Measurements from ENCODE around the gene EHBP1L1.
A peak's percentile ranks its signal among the peaks of the same experiment; 100 is the strongest.
"Not testable (repeated sequence)": the region's sequence is repeated elsewhere in the genome, so short reads cannot be mapped to it uniquely, and the experiment has no call there.

The EHBP1L1 gene

GRCh38 chr11:65618763-65619162 is 42.9 kb downstream of the EHBP1L1 start:
- no peak for DNase-seq

GRCh38 chr11:65619281-65619928 is 43.6 kb downstream of the EHBP1L1 start:
- DNase-seq: no peak

- DNase-seq: no peak
Measured at GRCh38 chr11:65620666-65621065, 44.8 kb downstream of the EHBP1L1 start.

GRCh38 chr11:65621460-65621859 is 45.6 kb downstream of the EHBP1L1 start:
- no peak for DNase-seq

- DNase-seq: no peak
Measured at GRCh38 chr11:65622011-65622410, 46.2 kb downstream of the EHBP1L1 start.

- DNase-seq: no peak
Measured at GRCh38 chr11:65623177-65623576, 47.3 kb downstream of the EHBP1L1 start.

GRCh38 chr11:65623852-65624616 is 48.2 kb downstream of the EHBP1L1 start:
- DNase-seq: no peak

GRCh38 chr11:65624931-65625627 is 49.2 kb downstream of the EHBP1L1 start:
- no peak for DNase-seq

- DNase-seq: peak; percentile 57
Measured at GRCh38 chr11:65625628-65626342, 49.9 kb downstream of the EHBP1L1 start.

- DNase-seq: no peak
Measured at GRCh38 chr11:65627202-65627601, 51.3 kb downstream of the EHBP1L1 start.

- DNase-seq: no peak
Measured at GRCh38 chr11:65629579-65629978, 53.7 kb downstream of the EHBP1L1 start.

GRCh38 chr11:65630215-65630614 is 54.4 kb downstream of the EHBP1L1 start:
- DNase-seq: no peak

- no peak for DNase-seq
Measured at GRCh38 chr11:65633390-65634108, 57.7 kb downstream of the EHBP1L1 start.

- no peak for DNase-seq
Measured at GRCh38 chr11:65634109-65634436, 58.2 kb downstream of the EHBP1L1 start.

GRCh38 chr11:65634440-65634839 is 58.6 kb downstream of the EHBP1L1 start:
- DNase-seq: no peak

GRCh38 chr11:65634905-65635731 is 59.3 kb downstream of the EHBP1L1 start:
- no peak for DNase-seq

- DNase-seq: no peak
Measured at GRCh38 chr11:65636108-65637031, 60.5 kb downstream of the EHBP1L1 start.

GRCh38 chr11:65637032-65637557 is 61.2 kb downstream of the EHBP1L1 start:
- DNase-seq: no peak

GRCh38 chr11:65637794-65638419 is 62.1 kb downstream of the EHBP1L1 start, which contains the start of gene SIPA1:
SIPA1 (plus strand) TSS chr11:65638101; CDS start chr11:65640922, 2,821 bp downstream.
- peak; percentile 83 for DNase-seq

GRCh38 chr11:65639228-65639597 is 63.4 kb downstream of the EHBP1L1 start:
- not testable (repeated sequence) for DNase-seq
